Activated CD4-positive, alpha-beta T cell treated with anti-CD3 and anti-CD28 coated beads for 36 hours (primary cell): Measurements from ENCODE around the gene AGK. TPM values are rescaled to one million over a fixed set of nuclear protein-coding genes. Genes with fewer than 3 reads are reported as not detected.

Source experiments
- ATAC-seq: fragments of 200-7000 bp; cut with Tn5 transposase; one replicate; pipeline ENCODE4 v1.10.0; 2021; ENCODE audit warnings: mild to moderate bottlenecking, moderate library complexity
- CTCF ChIA-PET: fragments of 350-600 bp; sonication (Branson Sonifier 250); formaldehyde crosslinking; loops from one replicate; lab custom pipeline; 2021; ENCODE audit warnings: antibody characterized with exemption; lab: Charles Lee
- POLR2A ChIA-PET: fragments of 350-600 bp; sonication (Branson Sonifier 250); formaldehyde crosslinking; loops from one replicate; lab custom pipeline; 2021; ENCODE audit warnings: antibody characterized with exemption, inconsistent platforms; lab: Charles Lee
- DNase-seq: peaks from one replicate; pipeline ENCODE4 v3.0.0-alpha.2; 2020
- H3K27ac Mint-ChIP-seq: one replicate; pipeline ENCODE4 v1.8.0; 2021; ENCODE audit warnings: mixed read lengths
- H3K27me3 Mint-ChIP-seq: one replicate; pipeline ENCODE4 v1.8.0; 2021; ENCODE audit warnings: mixed read lengths
- H3K36me3 Mint-ChIP-seq: one replicate; pipeline ENCODE4 v1.8.0; 2021; ENCODE audit warnings: low read depth, mixed read lengths
- H3K4me1 Mint-ChIP-seq: one replicate; pipeline ENCODE4 v1.8.0; 2021; ENCODE audit warnings: mixed read lengths
- H3K4me3 Mint-ChIP-seq: one replicate; pipeline ENCODE4 v1.8.0; 2021; ENCODE audit warnings: mild to moderate bottlenecking, moderate library complexity, mixed read lengths
- H3K9me3 Mint-ChIP-seq: one replicate; pipeline ENCODE4 v1.8.0; 2021; ENCODE audit warnings: low read depth, mixed read lengths
- intact Hi-C, 2 experiments: fragments of 100-400 bp; cut with DNase I in 1 of 2; cut with micrococcal nuclease in 1 of 2; formaldehyde crosslinking; loops; one replicate each; pipeline versions ENCODE4 v1.14.2 to v1.15.1; 2022 to 2024; cut with DNase I, micrococcal nuclease
- total RNA-seq, 2 experiments: library from RNA; stranded (reverse); gene quantifications; one replicate each; pipeline ENCODE4 v1.2.3, GENCODE V29; 2021

AGK gene
- total RNA-seq, 2 experiments from 2014 or later: 49.7 to 52.9 TPM

GRCh38 chr7:141528399-141528798 lies 22.8 kb upstream of the AGK start:
- no peaks in the 10 kb centered on the region for H3K4me1 Mint-ChIP-seq
- DNase-seq (no peak), ATAC-seq (no peak)
- H3K27me3 Mint-ChIP-seq: peaks cover 22% of the 10 kb centered on the region
- CTCF ChIA-PET: interaction anchor here (0.6 kb wide), 1 partner anchor 28 kb away, joined by 3 read pairs; no protein-coding TSS in a partner anchor
- no peaks in the 10 kb centered on the region for H3K9me3 Mint-ChIP-seq
- H3K4me3 Mint-ChIP-seq: no peak overlapping the region
- H3K27ac Mint-ChIP-seq: no peak overlapping the region
- intact Hi-C loops: no loop called here
- no peaks in the 10 kb centered on the region for H3K36me3 Mint-ChIP-seq
- POLR2A ChIA-PET: no interaction called here

GRCh38 chr7:141533149-141533949 lies 17.9 kb upstream of the AGK start:
- Mint-ChIP-seq H3K4me3 (no peak overlapping the region), H3K4me1 (no peaks in the 10 kb centered on the region), H3K27ac (no peak overlapping the region), H3K9me3 (no peaks in the 10 kb centered on the region), H3K27me3 (peaks cover 30% of the 10 kb centered on the region), H3K36me3 (no peaks in the 10 kb centered on the region)
- intact Hi-C loops: loop anchor here (1.0 to 5.0 kb wide), 7 partner anchors 462 to 1016 kb away; partner anchors contain the start of gene MRPS33 (in 1 of the 2)
- no peak for ATAC-seq
- CTCF ChIA-PET: interaction anchor here (0.5 to 1.8 kb wide), 24 partner anchors 11 to 812 kb away, joined by 3 to 10 read pairs (median 4); no protein-coding TSS in a partner anchor
- POLR2A ChIA-PET: no interaction called here
- DNase-seq: peak; percentile 79

GRCh38 chr7:141534757-141535737 lies 16.2 kb upstream of the AGK start:
- POLR2A ChIA-PET: no interaction called here
- DNase-seq (no peak), ATAC-seq (no peak)
- CTCF ChIA-PET: interaction anchor here (0.6 to 2.1 kb wide), 8 partner anchors 9 to 304 kb away, joined by 3 to 9 read pairs (median 3); no protein-coding TSS in a partner anchor
- intact Hi-C loops: loop anchor here (5.0 kb wide), 2 partner anchors 523 to 1018 kb away; partner anchors contain the start of gene MRPS33 (in 1 of the 2)
- no peaks in the 10 kb centered on the region for H3K9me3 Mint-ChIP-seq
- H3K27me3 Mint-ChIP-seq: peaks cover 32% of the 10 kb centered on the region
- no peaks in the 10 kb centered on the region for H3K4me1 Mint-ChIP-seq
- no peak overlapping the region for H3K4me3 Mint-ChIP-seq
- no peak overlapping the region for H3K27ac Mint-ChIP-seq
- H3K36me3 Mint-ChIP-seq: no peaks in the 10 kb centered on the region

GRCh38 chr7:141537906-141538305 lies 13.3 kb upstream of the AGK start:
- no peak overlapping the region for H3K27ac Mint-ChIP-seq
- CTCF ChIA-PET: no interaction called here
- no peak for DNase-seq
- no peak for ATAC-seq
- POLR2A ChIA-PET: no interaction called here
- intact Hi-C loops: no loop called here
- no peaks in the 10 kb centered on the region for H3K36me3 Mint-ChIP-seq
- no peaks in the 10 kb centered on the region for H3K4me1 Mint-ChIP-seq
- peaks cover 28% of the 10 kb centered on the region for H3K27me3 Mint-ChIP-seq
- H3K4me3 Mint-ChIP-seq: no peak overlapping the region
- no peaks in the 10 kb centered on the region for H3K9me3 Mint-ChIP-seq

GRCh38 chr7:141541375-141541774 lies 9.8 kb upstream of the AGK start:
- DNase-seq (no peak), ATAC-seq (no peak)
- Mint-ChIP-seq H3K4me1 (no peaks in the 10 kb centered on the region), H3K36me3 (no peaks in the 10 kb centered on the region), H3K9me3 (no peaks in the 10 kb centered on the region), H3K27ac (no peak overlapping the region), H3K27me3 (peaks cover 14% of the 10 kb centered on the region), H3K4me3 (no peak overlapping the region)
- intact Hi-C loops: no loop called here
- POLR2A ChIA-PET: no interaction called here
- CTCF ChIA-PET: interaction anchor here (1.1 kb wide), 1 partner anchor 9 kb away, joined by 3 read pairs; no protein-coding TSS in a partner anchor

GRCh38 chr7:141544831-141545230 lies 6.4 kb upstream of the AGK start:
- Mint-ChIP-seq H3K4me1 (no peaks in the 10 kb centered on the region), H3K9me3 (no peaks in the 10 kb centered on the region), H3K36me3 (no peaks in the 10 kb centered on the region), H3K27ac (no peak overlapping the region), H3K4me3 (no peak overlapping the region), H3K27me3 (peaks cover 3% of the 10 kb centered on the region)
- CTCF ChIA-PET: interaction anchor here (0.6 to 2.3 kb wide), 2 partner anchors 11 to 1369 kb away, joined by 3 to 9 read pairs; no protein-coding TSS in a partner anchor
- DNase-seq (no peak), ATAC-seq (no peak)
- intact Hi-C loops: no loop called here
- POLR2A ChIA-PET: no interaction called here

GRCh38 chr7:141549582-141549981 lies 1.6 kb upstream of the AGK start:
- Mint-ChIP-seq H3K9me3 (no peaks in the 10 kb centered on the region), H3K27me3 (no peaks in the 10 kb centered on the region), H3K4me3 (no peak overlapping the region), H3K27ac (no peak overlapping the region), H3K4me1 (peaks cover 27% of the 10 kb centered on the region), H3K36me3 (peaks cover 12% of the 10 kb centered on the region)
- CTCF ChIA-PET: interaction anchor here (0.6 to 1.5 kb wide), 3 partner anchors 16 to 551 kb away, joined by 3 to 9 read pairs (median 5); partner anchors contain the start of gene SSBP1
- intact Hi-C loops: loop anchor here in 1 of 2 experiments (1.0 kb wide), 1 partner anchor 9 kb away; no protein-coding TSS in a partner anchor
- no peak for ATAC-seq
- POLR2A ChIA-PET: interaction anchor here (0.7 kb wide), 1 partner anchor 101 kb away, joined by 4 read pairs; no protein-coding TSS in a partner anchor
- no peak for DNase-seq

- peak overlapping the region; percentile 86 for H3K27ac Mint-ChIP-seq
- H3K9me3 Mint-ChIP-seq: no peaks in the 10 kb centered on the region
- DNase-seq (peak; percentile 16), ATAC-seq (peak; percentile 11)
- H3K27me3 Mint-ChIP-seq: no peaks in the 10 kb centered on the region
- POLR2A ChIA-PET: interaction anchor here (0.7 kb wide), 1 partner anchor 100 kb away, joined by 4 read pairs; no protein-coding TSS in a partner anchor
- CTCF ChIA-PET: interaction anchor here (0.8 to 1.5 kb wide), 5 partner anchors 8 to 187 kb away, joined by 3 to 9 read pairs (median 5); partner anchors contain the start of gene SSBP1
- H3K36me3 Mint-ChIP-seq: peaks cover 20% of the 10 kb centered on the region
- H3K4me3 Mint-ChIP-seq: peak overlapping the region; percentile 88
- intact Hi-C loops: loop anchor here (1.0 to 10.0 kb wide), 12 partner anchors 14 to 1878 kb away; partner anchors contain the start of genes SSBP1 (in 2 of the 2), KDM7A (in 1 of the 2), MKRN1 (in 1 of the 2) and MRPS33 (in 1 of the 2)
- H3K4me1 Mint-ChIP-seq: peaks cover 31% of the 10 kb centered on the region
Measured at GRCh38 chr7:141550386-141551093, 670 bp upstream of the AGK start.

- Mint-ChIP-seq H3K9me3 (no peaks in the 10 kb centered on the region), H3K36me3 (peaks cover 31% of the 10 kb centered on the region), H3K27me3 (no peaks in the 10 kb centered on the region), H3K27ac (peak overlapping the region; percentile 91), H3K4me1 (peaks cover 38% of the 10 kb centered on the region), H3K4me3 (peak overlapping the region; percentile 88)
- POLR2A ChIA-PET: interaction anchor here (0.7 to 0.8 kb wide), 3 partner anchors 17 to 498 kb away, joined by 3 read pairs; partner anchors contain the start of gene SSBP1
- DNase-seq: peak; percentile 16
- ATAC-seq: peak; percentile 33
- CTCF ChIA-PET: interaction anchor here (0.6 to 1.5 kb wide), 2 partner anchors 103 to 186 kb away, joined by 5 read pairs; partner anchors contain the start of gene SSBP1
- intact Hi-C loops: loop anchor here (1.0 to 10.0 kb wide), 12 partner anchors 13 to 1879 kb away; partner anchors contain the start of genes SSBP1 (in 2 of the 2), KDM7A (in 1 of the 2), MKRN1 (in 1 of the 2) and MRPS33 (in 1 of the 2)
Measured at GRCh38 chr7:141551782-141552181, 572 bp downstream of the AGK start.

GRCh38 chr7:141557360-141557759 lies 6.2 kb downstream of the AGK start:
- Mint-ChIP-seq H3K27ac (peak overlapping the region; percentile 62), H3K36me3 (peaks cover 80% of the 10 kb centered on the region), H3K27me3 (no peaks in the 10 kb centered on the region), H3K4me1 (peaks cover 64% of the 10 kb centered on the region), H3K4me3 (no peak overlapping the region), H3K9me3 (peaks cover 4% of the 10 kb centered on the region)
- intact Hi-C loops: loop anchor here in 1 of 2 experiments (10.0 kb wide), 2 partner anchors 1163 to 1493 kb away; partner anchors contain the start of genes PARP12 and SLC37A3
- ATAC-seq: no peak
- ChIA-PET POLR2A (interaction anchor here (0.7 kb wide), 1 partner anchor 376 kb away, joined by 6 read pairs; no protein-coding TSS in a partner anchor), CTCF (interaction anchor here (0.7 kb wide), 1 partner anchor 101 kb away, joined by 4 read pairs; no protein-coding TSS in a partner anchor)
- DNase-seq: no peak
